ENCODE measurements around the gene FRYL.

DNA sequence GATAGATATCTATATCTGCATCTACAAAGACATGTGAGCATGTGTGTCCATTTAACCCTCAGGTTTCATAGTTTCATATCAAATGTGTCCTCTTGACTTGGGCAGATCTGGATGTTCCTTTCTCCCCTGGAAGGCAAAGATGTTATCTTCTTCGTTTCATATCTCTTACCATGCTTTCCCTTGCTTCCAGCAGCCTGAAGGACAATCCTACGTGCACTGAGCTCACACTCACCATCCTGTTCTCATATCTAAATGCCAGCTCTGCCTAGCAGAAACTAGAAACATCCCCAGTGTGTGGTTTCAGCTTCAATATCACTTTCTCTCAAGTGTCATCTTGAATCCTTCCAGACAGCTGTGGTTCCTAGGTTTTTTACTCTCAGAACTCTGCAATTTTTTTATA, 223.8 kb downstream of the FRYL start:
- TF ChIP-seq, protein P1, sequence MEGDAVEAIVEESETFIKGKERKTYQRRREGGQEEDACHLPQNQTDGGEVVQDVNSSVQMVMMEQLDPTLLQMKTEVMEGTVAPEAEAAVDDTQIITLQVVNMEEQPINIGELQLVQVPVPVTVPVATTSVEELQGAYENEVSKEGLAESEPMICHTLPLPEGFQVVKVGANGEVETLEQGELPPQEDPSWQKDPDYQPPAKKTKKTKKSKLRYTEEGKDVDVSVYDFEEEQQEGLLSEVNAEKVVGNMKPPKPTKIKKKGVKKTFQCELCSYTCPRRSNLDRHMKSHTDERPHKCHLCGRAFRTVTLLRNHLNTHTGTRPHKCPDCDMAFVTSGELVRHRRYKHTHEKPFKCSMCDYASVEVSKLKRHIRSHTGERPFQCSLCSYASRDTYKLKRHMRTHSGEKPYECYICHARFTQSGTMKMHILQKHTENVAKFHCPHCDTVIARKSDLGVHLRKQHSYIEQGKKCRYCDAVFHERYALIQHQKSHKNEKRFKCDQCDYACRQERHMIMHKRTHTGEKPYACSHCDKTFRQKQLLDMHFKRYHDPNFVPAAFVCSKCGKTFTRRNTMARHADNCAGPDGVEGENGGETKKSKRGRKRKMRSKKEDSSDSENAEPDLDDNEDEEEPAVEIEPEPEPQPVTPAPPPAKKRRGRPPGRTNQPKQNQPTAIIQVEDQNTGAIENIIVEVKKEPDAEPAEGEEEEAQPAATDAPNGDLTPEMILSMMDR (IDR thresholded peaks at IDR 0.05): no peak
- no peak for TF ChIP-seq ZFX (IDR thresholded peaks at IDR 0.05; ENCODE audit: borderline replicate concordance)

Measured in 22Rv1 (cell line).